ENCODE data around the gene MRPL42.

- TF ChIP-seq RXRA (IDR thresholded peaks at IDR 0.05; ENCODE audit: borderline replicate concordance, low read depth) = no peak
- no peak for TF ChIP-seq NRF1 (IDR thresholded peaks at IDR 0.05; ENCODE audit: low read depth, low read length)
- no peak for TF ChIP-seq RFX5 (IDR thresholded peaks at IDR 0.05; ENCODE audit: low read length)
- no peak for TF ChIP-seq POLR2AphosphoS5 (IDR thresholded peaks at IDR 0.05; ENCODE audit: low read depth, low read length)
- no peak for TF ChIP-seq CTCF (IDR thresholded peaks at IDR 0.05)
- TF ChIP-seq SIN3A (IDR thresholded peaks at IDR 0.05; ENCODE audit: borderline replicate concordance, low read depth, low read length) = no peak
- TF ChIP-seq EP300 (IDR thresholded peaks at IDR 0.05; ENCODE audit: borderline replicate concordance in 1 of 2, low read depth in 1 of 2, low read length in 1 of 2) = no peak
- no peak for TF ChIP-seq USF1 (IDR thresholded peaks at IDR 0.05; ENCODE audit: borderline replicate concordance, low read depth)
- no peak for TF ChIP-seq USF2 (IDR thresholded peaks at IDR 0.05; ENCODE audit: borderline replicate concordance, low read depth, low read length)
- no peak for TF ChIP-seq MXI1 (IDR thresholded peaks at IDR 0.05; ENCODE audit: low read depth, low read length)
Observed at GRCh38 chr12:93519859-93520258, 52.5 kb downstream of the MRPL42 start.

Data from SK-N-SH (cell line).